ENCODE data around the gene KDM7A.

DNA sequence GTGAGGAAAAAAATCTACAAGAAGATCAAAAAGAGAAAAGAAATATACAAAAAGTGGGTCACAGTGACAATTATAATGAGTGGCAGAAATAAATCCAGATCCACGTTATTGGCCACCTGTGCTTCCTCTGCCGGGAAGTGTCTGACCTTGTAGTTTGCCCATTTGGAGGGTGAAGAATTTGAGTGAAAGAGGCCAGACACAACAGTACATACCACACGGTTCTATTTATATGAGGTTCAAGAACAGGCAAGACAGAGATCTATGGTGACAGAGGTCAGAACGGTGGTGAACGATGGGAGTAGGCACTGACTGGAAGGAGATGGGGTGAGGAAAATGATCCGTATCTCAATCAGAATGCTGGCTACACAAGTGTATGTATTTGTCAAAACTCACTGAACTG is 131.1 kb downstream of the KDM7A start:
- no peak for TF ChIP-seq CTCF (IDR thresholded peaks at IDR 0.05 in 8 of 11, conservative IDR thresholded peaks at IDR 0.05 in 3 of 11)
- no peak for TF ChIP-seq POLR2A (IDR thresholded peaks at IDR 0.05)
- TF ChIP-seq POLR2AphosphoS5 (IDR thresholded peaks at IDR 0.05): no peak

Measured in spleen (tissue), 7 donors.